ENCODE data around the gene PLEKHG2. TPM values are rescaled to one million over a fixed set of nuclear protein-coding genes. Genes with fewer than 3 reads are reported as not detected.

PLEKHG2 gene
- polyA plus RNA-seq, 1 experiment: 20.6 TPM

DNA sequence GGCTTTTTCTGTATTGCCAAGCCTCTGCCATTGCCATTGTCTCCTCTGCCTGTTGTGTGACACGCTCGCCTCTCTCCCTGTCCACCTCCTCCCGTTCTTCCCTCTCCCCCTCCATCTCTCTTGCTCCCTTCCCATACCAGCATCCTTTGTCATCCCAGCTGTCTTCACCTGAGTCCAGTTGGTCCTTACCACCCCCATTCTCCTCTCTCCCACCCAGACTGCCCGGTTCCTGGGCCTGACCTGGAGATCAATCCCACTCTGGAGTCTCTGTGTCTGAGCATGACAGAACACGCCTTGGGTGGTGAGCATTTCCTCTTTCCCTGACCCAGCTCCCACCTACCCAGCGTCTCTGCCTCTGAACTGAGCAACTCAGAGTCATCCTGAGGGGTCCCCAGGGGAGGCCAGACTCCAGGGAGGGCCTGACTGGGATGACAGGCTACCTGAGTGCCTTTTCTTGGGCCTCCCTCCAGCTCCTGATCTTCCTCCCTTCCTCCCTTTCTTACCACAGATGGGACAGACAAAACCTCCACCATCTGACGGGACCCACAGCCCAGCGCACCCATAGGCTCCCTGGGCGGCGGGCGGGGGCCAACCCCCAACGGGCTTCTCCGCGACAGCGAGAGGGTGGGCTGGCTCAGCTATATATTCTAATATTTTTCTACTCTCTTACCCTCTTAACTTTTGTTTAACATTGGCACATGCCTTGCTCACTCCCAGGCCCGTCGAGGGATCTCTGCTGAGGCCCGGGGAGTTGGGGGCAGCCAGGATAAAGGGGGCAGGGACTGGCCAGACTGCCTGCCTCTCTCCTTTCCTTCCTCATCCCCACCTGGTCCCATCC is 29.3 kb upstream of the PLEKHG2 start:
- no peak for DNase-seq (ENCODE audit: low read depth)
- peaks cover 69% of the 10 kb centered on the region for H3K36me3 ChIP-seq (ENCODE audit: control insufficient read depth, insufficient read depth, low read length)
- no peak overlapping the region for H3K4me3 ChIP-seq (ENCODE audit: low read depth, low read length)
- TF ChIP-seq, protein P1, sequence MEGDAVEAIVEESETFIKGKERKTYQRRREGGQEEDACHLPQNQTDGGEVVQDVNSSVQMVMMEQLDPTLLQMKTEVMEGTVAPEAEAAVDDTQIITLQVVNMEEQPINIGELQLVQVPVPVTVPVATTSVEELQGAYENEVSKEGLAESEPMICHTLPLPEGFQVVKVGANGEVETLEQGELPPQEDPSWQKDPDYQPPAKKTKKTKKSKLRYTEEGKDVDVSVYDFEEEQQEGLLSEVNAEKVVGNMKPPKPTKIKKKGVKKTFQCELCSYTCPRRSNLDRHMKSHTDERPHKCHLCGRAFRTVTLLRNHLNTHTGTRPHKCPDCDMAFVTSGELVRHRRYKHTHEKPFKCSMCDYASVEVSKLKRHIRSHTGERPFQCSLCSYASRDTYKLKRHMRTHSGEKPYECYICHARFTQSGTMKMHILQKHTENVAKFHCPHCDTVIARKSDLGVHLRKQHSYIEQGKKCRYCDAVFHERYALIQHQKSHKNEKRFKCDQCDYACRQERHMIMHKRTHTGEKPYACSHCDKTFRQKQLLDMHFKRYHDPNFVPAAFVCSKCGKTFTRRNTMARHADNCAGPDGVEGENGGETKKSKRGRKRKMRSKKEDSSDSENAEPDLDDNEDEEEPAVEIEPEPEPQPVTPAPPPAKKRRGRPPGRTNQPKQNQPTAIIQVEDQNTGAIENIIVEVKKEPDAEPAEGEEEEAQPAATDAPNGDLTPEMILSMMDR (IDR thresholded peaks at IDR 0.05; ENCODE audit: insufficient read depth, low read depth, low read length): no peak
- ChIA-PET POLR2A (no interaction called here), CTCF (interaction anchor here (0.6 to 0.9 kb wide), 2 partner anchors 10 to 15 kb away, joined by 3 to 4 read pairs; no protein-coding TSS in a partner anchor)
- H3K27me3 ChIP-seq (ENCODE audit: control insufficient read depth, insufficient read depth, low read length): no peaks in the 10 kb centered on the region

DNA sequence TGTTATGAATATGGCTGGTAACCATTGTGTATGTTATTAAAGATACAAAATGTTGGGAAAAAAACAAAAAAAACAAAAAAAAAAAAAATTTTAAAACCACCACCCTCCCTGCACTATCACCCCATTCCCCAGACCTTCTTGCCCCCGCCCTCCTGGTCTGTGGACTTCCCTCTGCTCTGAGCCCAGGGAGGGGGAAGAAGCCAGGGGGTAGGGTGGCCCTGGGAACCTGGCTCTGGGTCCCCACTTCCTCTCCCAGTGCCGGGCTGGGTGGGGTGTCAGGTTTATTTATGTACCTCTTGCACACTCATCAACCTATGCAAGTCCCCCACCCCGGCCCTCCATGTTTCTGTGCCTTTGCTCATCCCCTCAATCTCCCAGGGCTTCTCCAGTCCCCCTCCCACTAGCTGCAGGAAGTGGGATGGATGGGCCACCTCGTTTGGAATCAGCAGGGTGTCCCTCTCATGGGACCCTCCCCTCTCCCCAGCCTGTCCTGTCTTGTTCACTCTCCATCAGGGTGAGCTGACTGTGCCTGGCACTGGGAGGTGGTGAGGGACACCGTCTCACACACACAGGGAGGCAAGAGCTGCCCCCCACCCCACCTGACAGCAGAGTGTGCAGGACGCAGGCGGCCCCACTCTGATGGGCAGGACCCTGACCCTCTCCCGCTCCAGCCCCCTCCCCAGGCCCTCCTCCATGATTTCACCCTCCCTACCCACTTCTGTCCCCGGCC is 27.5 kb upstream of the PLEKHG2 start:
- Histone ChIP-seq H3K27me3 (ENCODE audit: control insufficient read depth, insufficient read depth, low read length) (no peaks in the 10 kb centered on the region), H3K4me3 (ENCODE audit: low read depth, low read length) (no peak overlapping the region), H3K36me3 (ENCODE audit: control insufficient read depth, insufficient read depth, low read length) (peaks cover 61% of the 10 kb centered on the region)
- TF ChIP-seq, protein P1 (IDR thresholded peaks at IDR 0.05; ENCODE audit: insufficient read depth, low read depth, low read length): no peak
- DNase-seq (ENCODE audit: low read depth): no peak
- POLR2A ChIA-PET: no interaction called here
- CTCF ChIA-PET: interaction anchor here (1.5 kb wide), 1 partner anchor 13 kb away, joined by 4 read pairs; no protein-coding TSS in a partner anchor

- ChIA-PET POLR2A (no interaction called here), CTCF (interaction anchor here (1.5 kb wide), 1 partner anchor 12 kb away, joined by 4 read pairs; no protein-coding TSS in a partner anchor)
- Histone ChIP-seq H3K4me3 (ENCODE audit: low read depth, low read length) (no peak overlapping the region), H3K36me3 (ENCODE audit: control insufficient read depth, insufficient read depth, low read length) (peaks cover 55% of the 10 kb centered on the region), H3K27me3 (ENCODE audit: control insufficient read depth, insufficient read depth, low read length) (no peaks in the 10 kb centered on the region)
- DNase-seq (ENCODE audit: low read depth): no peak
- TF ChIP-seq, protein P1 (IDR thresholded peaks at IDR 0.05; ENCODE audit: insufficient read depth, low read depth, low read length): no peak
Measured at GRCh38 chr19:39385629-39386411, 26.6 kb upstream of the PLEKHG2 start.

DNA sequence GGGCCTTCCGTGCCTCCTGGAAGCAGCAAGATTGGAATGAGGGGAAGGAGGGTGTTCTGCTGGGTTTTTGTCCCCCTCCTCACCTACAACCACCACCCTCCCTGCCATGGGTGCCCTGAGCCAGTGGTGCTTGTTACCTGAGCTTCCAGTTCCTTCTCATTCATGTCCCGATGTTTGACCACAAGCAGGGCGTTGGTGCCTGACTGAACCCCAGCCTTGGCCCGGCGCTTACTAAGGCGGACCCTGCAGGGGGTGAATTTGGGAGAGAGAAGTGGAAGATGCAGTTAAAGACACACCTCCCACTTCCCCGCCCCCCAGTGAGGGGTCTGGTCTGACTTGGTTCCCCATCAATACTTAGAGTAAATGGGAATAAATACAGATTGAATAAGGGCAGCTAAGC is 25.9 kb upstream of the PLEKHG2 start:
- CTCF ChIA-PET: interaction anchor here (1.5 kb wide), 1 partner anchor 12 kb away, joined by 4 read pairs; no protein-coding TSS in a partner anchor
- TF ChIP-seq, protein P1 (IDR thresholded peaks at IDR 0.05; ENCODE audit: insufficient read depth, low read depth, low read length): no peak
- POLR2A ChIA-PET: no interaction called here
- Histone ChIP-seq H3K27me3 (ENCODE audit: control insufficient read depth, insufficient read depth, low read length) (no peaks in the 10 kb centered on the region), H3K4me3 (ENCODE audit: low read depth, low read length) (no peak overlapping the region), H3K36me3 (ENCODE audit: control insufficient read depth, insufficient read depth, low read length) (peaks cover 48% of the 10 kb centered on the region)
- no peak for DNase-seq (ENCODE audit: low read depth)
